Activated CD4-positive, alpha-beta memory T cell treated with anti-CD3 and anti-CD28 coated beads, Interleukin-2, amount 10 ng/mL, durations not matched to agents 7 days and 5 days (primary cell): Measurements from ENCODE around the gene DNM3. TPM values are rescaled to one million over a fixed set of nuclear protein-coding genes. Genes with fewer than 3 reads are reported as not detected.

Experiments
- CTCF ChIA-PET: fragments of 350-600 bp; sonication (Branson Sonifier 250); formaldehyde crosslinking; loops from one replicate; lab custom pipeline; 2021; ENCODE audit warnings: antibody characterized with exemption, inconsistent platforms; lab: Charles Lee
- POLR2A ChIA-PET: fragments of 350-600 bp; sonication (Branson Sonifier 250); formaldehyde crosslinking; loops from one replicate; lab custom pipeline; 2021; ENCODE audit warnings: antibody characterized with exemption; lab: Charles Lee
- DNase-seq: peaks from one replicate; pipeline ENCODE4 v3.0.0-alpha.2; 2020
- H3K27ac Mint-ChIP-seq: one replicate; pipeline ENCODE4 v1.8.0; 2021; ENCODE audit warnings: mild to moderate bottlenecking, mixed read lengths
- H3K27me3 Mint-ChIP-seq: one replicate; pipeline ENCODE4 v1.8.0; 2021; ENCODE audit warnings: mixed read lengths
- H3K36me3 Mint-ChIP-seq: one replicate; pipeline ENCODE4 v1.8.0; 2021; ENCODE audit warnings: low read depth, mixed read lengths
- H3K4me1 Mint-ChIP-seq: one replicate; pipeline ENCODE4 v1.8.0; 2021; ENCODE audit warnings: mixed read lengths
- H3K4me3 Mint-ChIP-seq: one replicate; pipeline ENCODE4 v1.8.0; 2021; ENCODE audit warnings: mild to moderate bottlenecking, mixed read lengths
- H3K9me3 Mint-ChIP-seq: one replicate; pipeline ENCODE4 v1.8.0; 2021; ENCODE audit warnings: mixed read lengths
- total RNA-seq, 2 experiments: library from RNA; stranded (reverse); gene quantifications; one replicate each; pipeline ENCODE4 v1.2.3, GENCODE V29; 2021

The DNM3 gene
- total RNA-seq, 2 experiments from 2014 or later: 2.0 to 2.2 TPM

GRCh38 chr1:172148707-172149106 is 307.4 kb downstream of the DNM3 start:
- DNase-seq: no peak
- H3K27ac Mint-ChIP-seq: no peak overlapping the region
- ChIA-PET CTCF (interaction anchor here (1.6 kb wide), 1 partner anchor 14 kb away, joined by 6 read pairs; no protein-coding TSS in a partner anchor), POLR2A (no interaction called here)
- H3K4me3 Mint-ChIP-seq: no peak overlapping the region
- peaks cover 6% of the 10 kb centered on the region for H3K36me3 Mint-ChIP-seq
- H3K4me1 Mint-ChIP-seq: peaks cover 11% of the 10 kb centered on the region
- no peaks in the 10 kb centered on the region for H3K27me3 Mint-ChIP-seq
- H3K9me3 Mint-ChIP-seq: peaks cover 6% of the 10 kb centered on the region

- Mint-ChIP-seq H3K4me3 (no peak overlapping the region), H3K36me3 (peaks cover 6% of the 10 kb centered on the region), H3K27me3 (no peaks in the 10 kb centered on the region), H3K27ac (no peak overlapping the region), H3K4me1 (peaks cover 13% of the 10 kb centered on the region), H3K9me3 (peaks cover 6% of the 10 kb centered on the region)
- CTCF ChIA-PET: interaction anchor here (1.6 kb wide), 1 partner anchor 15 kb away, joined by 6 read pairs; no protein-coding TSS in a partner anchor
- no peak for DNase-seq
- POLR2A ChIA-PET: no interaction called here
Measured at GRCh38 chr1:172149346-172149745, 308.0 kb downstream of the DNM3 start.

DNA sequence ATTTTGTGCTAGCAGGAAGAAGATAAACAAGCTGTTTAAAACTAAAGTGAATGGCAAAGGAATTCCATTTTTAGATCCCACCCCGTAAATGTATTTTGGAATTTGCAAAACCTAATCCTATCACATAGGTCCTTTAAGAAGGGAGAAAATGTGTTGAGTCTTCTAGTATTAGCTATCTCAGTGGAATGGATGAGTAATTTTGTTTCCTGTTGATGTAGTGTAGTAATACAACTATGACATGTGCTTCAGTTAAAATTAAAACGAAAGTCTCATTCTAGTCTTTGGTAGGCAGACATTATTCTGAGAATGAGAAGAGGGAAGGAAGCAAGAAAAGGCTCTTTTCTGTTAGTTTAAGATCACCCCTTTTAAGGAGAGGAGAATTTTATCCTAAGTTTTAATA is 313.3 kb downstream of the DNM3 start:
- peaks cover 8% of the 10 kb centered on the region for H3K4me1 Mint-ChIP-seq
- CTCF ChIA-PET: interaction anchor here (2.4 kb wide), 1 partner anchor 26 kb away, joined by 7 read pairs; no protein-coding TSS in a partner anchor
- peaks cover 11% of the 10 kb centered on the region for H3K9me3 Mint-ChIP-seq
- no peak for DNase-seq
- peak overlapping the region; percentile 71 for H3K27ac Mint-ChIP-seq
- POLR2A ChIA-PET: interaction anchor here (0.8 to 1.7 kb wide), 3 partner anchors 11 to 37 kb away, joined by 3 to 16 read pairs (median 4); no protein-coding TSS in a partner anchor
- H3K4me3 Mint-ChIP-seq: peak overlapping the region; percentile 19
- no peaks in the 10 kb centered on the region for H3K27me3 Mint-ChIP-seq
- peaks cover 6% of the 10 kb centered on the region for H3K36me3 Mint-ChIP-seq

- Mint-ChIP-seq H3K4me1 (peaks cover 8% of the 10 kb centered on the region), H3K27me3 (no peaks in the 10 kb centered on the region), H3K27ac (no peak overlapping the region), H3K9me3 (peaks cover 11% of the 10 kb centered on the region), H3K4me3 (no peak overlapping the region), H3K36me3 (peaks cover 6% of the 10 kb centered on the region)
- DNase-seq: no peak
- ChIA-PET POLR2A (interaction anchor here (1.7 kb wide), 1 partner anchor 24 kb away, joined by 16 read pairs; no protein-coding TSS in a partner anchor), CTCF (interaction anchor here (2.4 kb wide), 1 partner anchor 24 kb away, joined by 7 read pairs; no protein-coding TSS in a partner anchor)
Measured at GRCh38 chr1:172155766-172156165, 314.5 kb downstream of the DNM3 start.

DNA sequence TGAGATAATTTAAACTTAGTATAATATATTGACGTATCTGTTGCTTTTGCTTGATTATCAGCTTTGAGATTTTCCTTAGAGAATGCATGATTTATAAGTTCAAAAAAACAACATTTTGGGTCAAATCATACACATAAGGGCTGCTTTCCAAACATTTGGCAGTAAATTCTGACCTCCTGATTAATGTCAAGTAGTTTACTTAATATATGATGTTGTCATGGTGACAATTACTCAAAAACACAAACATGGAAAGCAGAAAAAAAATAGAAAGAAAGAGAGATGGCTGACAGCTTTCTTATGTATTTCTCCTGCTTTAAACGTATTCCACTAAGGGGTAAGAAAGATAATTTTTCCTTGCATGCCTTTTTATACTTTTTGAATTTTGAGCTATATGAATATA is 320.9 kb downstream of the DNM3 start:
- CTCF ChIA-PET: no interaction called here
- Mint-ChIP-seq H3K36me3 (no peaks in the 10 kb centered on the region), H3K27me3 (no peaks in the 10 kb centered on the region), H3K9me3 (peaks cover 5% of the 10 kb centered on the region), H3K4me3 (no peak overlapping the region), H3K4me1 (no peaks in the 10 kb centered on the region), H3K27ac (no peak overlapping the region)
- no peak for DNase-seq
- POLR2A ChIA-PET: no interaction called here

GRCh38 chr1:172163498-172164215 is 322.4 kb downstream of the DNM3 start:
- Mint-ChIP-seq H3K9me3 (no peaks in the 10 kb centered on the region), H3K4me1 (no peaks in the 10 kb centered on the region), H3K36me3 (no peaks in the 10 kb centered on the region), H3K27ac (no peak overlapping the region), H3K27me3 (no peaks in the 10 kb centered on the region), H3K4me3 (no peak overlapping the region)
- no peak for DNase-seq
- CTCF ChIA-PET: interaction anchor here (0.6 to 0.7 kb wide), 4 partner anchors 8 to 1084 kb away, joined by 3 to 7 read pairs (median 4); no protein-coding TSS in a partner anchor
- POLR2A ChIA-PET: no interaction called here

GRCh38 chr1:172165403-172165802 is 324.1 kb downstream of the DNM3 start:
- no peaks in the 10 kb centered on the region for H3K36me3 Mint-ChIP-seq
- ChIA-PET CTCF (interaction anchor here (1.1 kb wide), 1 partner anchor 15 kb away, joined by 3 read pairs; no protein-coding TSS in a partner anchor), POLR2A (interaction anchor here (1.0 kb wide), 1 partner anchor 11 kb away, joined by 3 read pairs; no protein-coding TSS in a partner anchor)
- no peak overlapping the region for H3K27ac Mint-ChIP-seq
- no peak overlapping the region for H3K4me3 Mint-ChIP-seq
- DNase-seq: no peak
- H3K4me1 Mint-ChIP-seq: no peaks in the 10 kb centered on the region
- H3K27me3 Mint-ChIP-seq: no peaks in the 10 kb centered on the region
- no peaks in the 10 kb centered on the region for H3K9me3 Mint-ChIP-seq

DNA sequence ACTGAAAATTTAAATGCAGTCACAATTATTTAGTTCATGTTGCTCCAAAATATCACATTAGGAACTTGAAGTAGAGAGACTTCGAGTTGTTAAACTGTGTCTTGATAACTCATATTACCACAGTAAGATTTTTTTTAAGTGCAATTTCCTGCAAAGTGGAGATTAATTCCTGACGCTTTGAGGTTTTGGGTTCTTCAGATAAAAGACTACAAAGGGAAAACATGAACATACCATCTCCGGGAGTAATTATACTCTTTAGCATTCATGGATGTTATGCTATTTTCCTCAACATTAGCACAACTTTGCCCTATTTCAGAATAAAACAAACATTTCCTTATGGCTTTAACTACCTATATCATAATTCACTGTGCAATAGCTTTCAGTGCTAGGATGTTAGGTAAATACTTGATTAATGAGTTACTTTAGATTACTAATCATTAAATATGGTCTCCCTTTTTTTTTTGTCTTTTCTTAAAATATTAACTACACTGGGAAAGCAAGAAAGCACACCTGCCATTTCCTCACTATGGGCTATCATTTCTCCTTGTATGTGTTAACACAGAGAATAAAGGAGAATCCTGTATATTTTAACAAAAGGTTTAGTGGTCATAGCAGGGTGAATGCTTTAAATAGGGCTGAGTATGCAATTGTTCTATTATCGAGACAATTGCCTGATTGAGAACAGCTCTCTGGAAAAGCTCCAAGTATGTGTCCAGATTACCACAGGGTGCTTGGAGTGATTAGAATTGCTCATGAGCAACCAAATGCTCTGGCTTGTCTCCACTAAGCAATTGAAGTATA is 326.7 kb downstream of the DNM3 start:
- Mint-ChIP-seq H3K4me3 (no peak overlapping the region), H3K27ac (no peak overlapping the region), H3K9me3 (no peaks in the 10 kb centered on the region), H3K4me1 (no peaks in the 10 kb centered on the region), H3K27me3 (no peaks in the 10 kb centered on the region), H3K36me3 (peaks cover 2% of the 10 kb centered on the region)
- no peak for DNase-seq
- CTCF ChIA-PET: interaction anchor here (2.4 kb wide), 1 partner anchor 11 kb away, joined by 7 read pairs; no protein-coding TSS in a partner anchor
- POLR2A ChIA-PET: no interaction called here

DNA sequence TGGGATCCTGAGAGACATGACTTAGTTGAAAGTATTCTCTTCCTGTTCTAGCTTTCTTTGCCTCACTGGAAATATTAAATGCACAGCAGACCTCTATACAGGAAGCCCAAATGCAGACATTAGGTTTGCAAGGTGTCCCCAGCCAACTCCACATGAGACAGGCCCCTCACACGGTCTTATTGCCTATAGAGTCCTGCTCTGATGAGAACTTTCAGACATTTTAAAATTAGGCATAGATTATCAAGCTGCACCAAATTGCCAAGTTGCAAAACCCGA is 327.2 kb downstream of the DNM3 start:
- ChIA-PET POLR2A (no interaction called here), CTCF (interaction anchor here (1.8 to 2.4 kb wide), 2 partner anchors 10 to 12 kb away, joined by 3 to 7 read pairs; no protein-coding TSS in a partner anchor)
- H3K27ac Mint-ChIP-seq: no peak overlapping the region
- H3K4me1 Mint-ChIP-seq: no peaks in the 10 kb centered on the region
- no peaks in the 10 kb centered on the region for H3K9me3 Mint-ChIP-seq
- H3K36me3 Mint-ChIP-seq: peaks cover 4% of the 10 kb centered on the region
- DNase-seq: no peak
- H3K27me3 Mint-ChIP-seq: no peaks in the 10 kb centered on the region
- H3K4me3 Mint-ChIP-seq: no peak overlapping the region

GRCh38 chr1:172169836-172170235 is 328.5 kb downstream of the DNM3 start:
- Mint-ChIP-seq H3K4me1 (no peaks in the 10 kb centered on the region), H3K9me3 (no peaks in the 10 kb centered on the region), H3K36me3 (peaks cover 4% of the 10 kb centered on the region), H3K27ac (no peak overlapping the region), H3K27me3 (no peaks in the 10 kb centered on the region), H3K4me3 (no peak overlapping the region)
- DNase-seq: no peak
- POLR2A ChIA-PET: no interaction called here
- CTCF ChIA-PET: interaction anchor here (1.8 to 2.4 kb wide), 2 partner anchors 9 to 11 kb away, joined by 3 to 7 read pairs; no protein-coding TSS in a partner anchor

GRCh38 chr1:172172352-172172831 is 331.1 kb downstream of the DNM3 start:
- Mint-ChIP-seq H3K4me1 (no peaks in the 10 kb centered on the region), H3K9me3 (no peaks in the 10 kb centered on the region), H3K27ac (no peak overlapping the region), H3K27me3 (no peaks in the 10 kb centered on the region), H3K4me3 (no peak overlapping the region), H3K36me3 (peaks cover 4% of the 10 kb centered on the region)
- CTCF ChIA-PET: no interaction called here
- no peak for DNase-seq
- POLR2A ChIA-PET: interaction anchor here (1.1 kb wide), 1 partner anchor 8 kb away, joined by 4 read pairs; no protein-coding TSS in a partner anchor

DNA sequence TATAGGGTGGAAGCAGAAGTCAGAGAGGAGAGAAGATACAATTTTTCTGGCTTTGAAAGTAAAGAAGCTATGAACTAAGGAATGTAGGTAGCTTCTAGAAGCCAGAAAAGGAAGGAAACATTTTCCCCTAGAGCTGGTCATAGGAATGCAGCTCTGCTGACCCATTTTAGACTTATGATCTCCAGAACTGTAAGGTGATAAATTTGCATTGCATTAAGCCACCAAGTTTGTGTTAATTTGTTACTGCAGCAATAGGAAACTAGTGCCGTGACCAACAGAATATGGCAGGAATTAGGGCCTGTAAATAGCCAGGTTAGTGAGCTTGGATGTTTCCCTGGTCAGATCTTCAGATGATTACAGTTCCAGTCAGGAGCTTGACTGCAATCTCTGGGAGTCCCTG is 334.9 kb downstream of the DNM3 start:
- POLR2A ChIA-PET: no interaction called here
- Mint-ChIP-seq H3K4me1 (peaks cover 18% of the 10 kb centered on the region), H3K36me3 (peaks cover 7% of the 10 kb centered on the region), H3K4me3 (no peak overlapping the region), H3K27me3 (no peaks in the 10 kb centered on the region), H3K27ac (peak overlapping the region; percentile 16), H3K9me3 (no peaks in the 10 kb centered on the region)
- CTCF ChIA-PET: no interaction called here
- DNase-seq: no peak

DNA sequence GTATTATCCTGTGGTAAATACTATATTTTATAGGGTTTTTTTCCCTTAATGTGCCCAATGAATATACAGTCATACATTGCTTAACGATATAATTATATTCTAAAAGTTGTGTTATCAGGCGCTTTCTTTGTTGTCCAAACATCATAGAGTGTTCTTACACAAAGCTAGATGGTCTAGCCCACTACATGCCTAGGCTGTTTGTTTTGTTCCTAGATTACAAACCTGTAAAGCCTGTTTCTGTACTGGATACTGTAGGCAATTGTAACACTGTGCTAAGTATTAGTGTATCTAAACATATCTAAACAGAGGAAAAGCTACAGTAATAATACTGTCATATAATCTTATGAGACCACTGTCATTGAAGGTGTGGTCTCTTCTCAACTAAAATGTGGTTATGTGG is 336.6 kb downstream of the DNM3 start:
- CTCF ChIA-PET: no interaction called here
- H3K27ac Mint-ChIP-seq: no peak overlapping the region
- peaks cover 30% of the 10 kb centered on the region for H3K4me1 Mint-ChIP-seq
- H3K36me3 Mint-ChIP-seq: peaks cover 6% of the 10 kb centered on the region
- H3K27me3 Mint-ChIP-seq: no peaks in the 10 kb centered on the region
- DNase-seq: no peak
- H3K9me3 Mint-ChIP-seq: no peaks in the 10 kb centered on the region
- POLR2A ChIA-PET: no interaction called here
- no peak overlapping the region for H3K4me3 Mint-ChIP-seq
